Suprapubic skin (tissue), 4 donors: ENCODE results near the gene NFE2L2. TPM values are rescaled to one million over a fixed set of nuclear protein-coding genes. Genes with fewer than 3 reads are reported as not detected.
"Not testable (repeated sequence)": the region's sequence is repeated elsewhere in the genome, so short reads cannot be mapped to it uniquely, and the experiment has no call there.

ENCODE experiments used
- DNase-seq, 2 donors: peaks; one replicate each; pipeline ENCODE4 v3.0.0-alpha.2; 2019; ENCODE audit warnings: low spot score in 2 of 2
- H3K27ac ChIP-seq: fragments of 200-600 bp; sonication (generic); one replicate; pipeline ENCODE4 v1.5.1; 2019
- H3K27me3 ChIP-seq: fragments of 200-600 bp; sonication (generic); one replicate; pipeline ENCODE4 v1.5.1; 2019
- H3K36me3 ChIP-seq: fragments of 200-600 bp; sonication (generic); one replicate; pipeline ENCODE4 v1.5.1; 2019
- H3K4me1 ChIP-seq: fragments of 200-600 bp; sonication (generic); one replicate; pipeline ENCODE4 v1.5.1; 2019
- H3K4me3 ChIP-seq: fragments of 200-600 bp; sonication (generic); one replicate; pipeline ENCODE4 v1.5.1; 2019; ENCODE audit warnings: mild to moderate bottlenecking
- H3K9me3 ChIP-seq: fragments of 200-600 bp; sonication (generic); one replicate; pipeline ENCODE4 v1.5.1; 2019
- EP300 ChIP-seq: sonication (generic); formaldehyde crosslinking; IDR thresholded peaks from one replicate; pipeline ENCODE4 v1.6.1; 2017; ENCODE audit warnings: antibody characterized with exemption
- POLR2A ChIP-seq, 2 donors: fragments of 450-650 bp; IDR thresholded peaks; one replicate each; pipeline ENCODE4 v1.6.1; 2017; ENCODE audit warnings: antibody characterized with exemption in 2 of 2, mild to moderate bottlenecking in 2 of 2, moderate library complexity in 2 of 2
- POLR2AphosphoS5 ChIP-seq, 3 donors: sonication (generic); formaldehyde crosslinking; IDR thresholded peaks; one replicate each; pipeline ENCODE4 v1.6.1; 2017; ENCODE audit warnings: antibody characterized with exemption in 3 of 3
- WGBS: methylation state at CpG from one replicate; pipeline ENCODE4 v1.1.5; 2018; 5-methylcytosine and 5-hydroxymethylcytosine counted together
- total RNA-seq, 4 donors: library from RNA; depleted of rRNA; stranded (reverse); fragments of >200 nt; gene quantifications; one replicate each; pipeline ENCODE4 v1.1.0, GENCODE V29; 2016
- TF ChIP-seq, protein P1 (sequence below), 2 donors: fragments of 200-600 bp in 1 of 2; fragments of 450-650 bp in 1 of 2; sonication (generic) in 1 of 2; IDR thresholded peaks; one replicate each; pipeline ENCODE4 v1.5.1; 2016 to 2019; ENCODE audit warnings: antibody characterized with exemption in 2 of 2, mild to moderate bottlenecking in 1 of 2, moderate library complexity in 1 of 2

Gene NFE2L2
- total RNA-seq, 4 donors from 2014 or later: 130 to 180 (median 160) TPM

DNA sequence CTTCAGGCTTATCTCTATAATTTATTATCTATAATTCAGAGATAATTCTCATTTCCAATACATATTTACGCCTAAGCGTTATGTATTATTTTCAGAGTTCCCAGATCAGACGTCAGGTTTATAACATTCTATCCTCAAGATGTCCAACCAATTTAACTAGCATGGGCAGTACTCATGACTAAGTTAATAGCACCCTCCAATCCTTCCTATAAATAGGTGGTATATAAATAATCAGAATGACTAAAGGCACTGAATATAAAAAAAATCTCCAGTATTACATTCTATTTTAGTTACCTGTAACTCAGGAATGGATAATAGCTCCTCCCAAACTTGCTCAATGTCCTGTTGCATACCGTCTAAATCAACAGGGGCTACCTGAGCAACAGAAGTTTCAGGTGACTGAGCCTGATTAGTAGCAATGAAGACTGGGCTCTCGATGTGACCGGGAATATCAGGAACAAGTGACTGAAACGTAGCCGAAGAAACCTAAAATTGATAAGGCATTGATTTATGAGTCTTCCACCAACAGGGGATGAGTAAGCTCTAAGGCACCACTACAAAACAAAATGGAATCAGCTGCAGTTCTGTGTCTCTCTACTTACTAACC lies 32.3 kb downstream of the NFE2L2 start:
- H3K4me1 ChIP-seq: peaks cover 58% of the 10 kb centered on the region
- peaks cover 44% of the 10 kb centered on the region for H3K36me3 ChIP-seq
- WGBS: 85% methylated on average over 8 of the region's 8 CpGs
- no peaks in the 10 kb centered on the region for H3K27me3 ChIP-seq
- no peaks in the 10 kb centered on the region for H3K9me3 ChIP-seq
- H3K27ac ChIP-seq: no peak overlapping the region
- TF ChIP-seq, protein P1, sequence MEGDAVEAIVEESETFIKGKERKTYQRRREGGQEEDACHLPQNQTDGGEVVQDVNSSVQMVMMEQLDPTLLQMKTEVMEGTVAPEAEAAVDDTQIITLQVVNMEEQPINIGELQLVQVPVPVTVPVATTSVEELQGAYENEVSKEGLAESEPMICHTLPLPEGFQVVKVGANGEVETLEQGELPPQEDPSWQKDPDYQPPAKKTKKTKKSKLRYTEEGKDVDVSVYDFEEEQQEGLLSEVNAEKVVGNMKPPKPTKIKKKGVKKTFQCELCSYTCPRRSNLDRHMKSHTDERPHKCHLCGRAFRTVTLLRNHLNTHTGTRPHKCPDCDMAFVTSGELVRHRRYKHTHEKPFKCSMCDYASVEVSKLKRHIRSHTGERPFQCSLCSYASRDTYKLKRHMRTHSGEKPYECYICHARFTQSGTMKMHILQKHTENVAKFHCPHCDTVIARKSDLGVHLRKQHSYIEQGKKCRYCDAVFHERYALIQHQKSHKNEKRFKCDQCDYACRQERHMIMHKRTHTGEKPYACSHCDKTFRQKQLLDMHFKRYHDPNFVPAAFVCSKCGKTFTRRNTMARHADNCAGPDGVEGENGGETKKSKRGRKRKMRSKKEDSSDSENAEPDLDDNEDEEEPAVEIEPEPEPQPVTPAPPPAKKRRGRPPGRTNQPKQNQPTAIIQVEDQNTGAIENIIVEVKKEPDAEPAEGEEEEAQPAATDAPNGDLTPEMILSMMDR (IDR thresholded peaks at IDR 0.05): no peak
- no peak for TF ChIP-seq POLR2A (IDR thresholded peaks at IDR 0.05)
- no peak for TF ChIP-seq POLR2AphosphoS5 (IDR thresholded peaks at IDR 0.05)
- no peak for TF ChIP-seq EP300
- no peak overlapping the region for H3K4me3 ChIP-seq
- no peak for DNase-seq

DNA sequence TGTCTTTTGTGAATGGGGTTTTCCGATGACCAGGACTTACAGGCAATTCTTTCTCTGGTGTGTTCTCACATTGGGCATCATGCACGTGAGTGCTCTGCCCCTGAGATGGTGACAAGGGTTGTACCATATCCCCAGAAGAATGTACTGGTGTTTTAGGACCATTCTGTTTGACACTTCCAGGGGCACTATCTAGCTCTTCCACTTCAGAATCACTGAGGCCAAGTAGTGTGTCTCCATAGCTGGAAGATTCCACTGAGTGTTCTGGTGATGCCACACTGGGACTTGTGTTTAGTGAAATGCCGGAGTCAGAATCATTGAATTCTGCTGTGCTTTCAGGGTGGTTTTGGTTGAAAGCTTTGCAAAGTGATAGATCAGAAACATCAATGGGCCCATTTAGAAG lies 33.3 kb downstream of the NFE2L2 start:
- DNase-seq: no peak
- no peak overlapping the region for H3K4me3 ChIP-seq
- H3K36me3 ChIP-seq: peaks cover 44% of the 10 kb centered on the region
- 93% methylated on average over 3 of the region's 3 CpGs for WGBS
- H3K4me1 ChIP-seq: peaks cover 52% of the 10 kb centered on the region
- no peak overlapping the region for H3K27ac ChIP-seq
- no peaks in the 10 kb centered on the region for H3K9me3 ChIP-seq
- no peak for TF ChIP-seq POLR2AphosphoS5 (IDR thresholded peaks at IDR 0.05)
- TF ChIP-seq POLR2A (IDR thresholded peaks at IDR 0.05): no peak
- no peak for TF ChIP-seq EP300
- TF ChIP-seq, protein P1 (IDR thresholded peaks at IDR 0.05): no peak
- H3K27me3 ChIP-seq: no peaks in the 10 kb centered on the region

DNA sequence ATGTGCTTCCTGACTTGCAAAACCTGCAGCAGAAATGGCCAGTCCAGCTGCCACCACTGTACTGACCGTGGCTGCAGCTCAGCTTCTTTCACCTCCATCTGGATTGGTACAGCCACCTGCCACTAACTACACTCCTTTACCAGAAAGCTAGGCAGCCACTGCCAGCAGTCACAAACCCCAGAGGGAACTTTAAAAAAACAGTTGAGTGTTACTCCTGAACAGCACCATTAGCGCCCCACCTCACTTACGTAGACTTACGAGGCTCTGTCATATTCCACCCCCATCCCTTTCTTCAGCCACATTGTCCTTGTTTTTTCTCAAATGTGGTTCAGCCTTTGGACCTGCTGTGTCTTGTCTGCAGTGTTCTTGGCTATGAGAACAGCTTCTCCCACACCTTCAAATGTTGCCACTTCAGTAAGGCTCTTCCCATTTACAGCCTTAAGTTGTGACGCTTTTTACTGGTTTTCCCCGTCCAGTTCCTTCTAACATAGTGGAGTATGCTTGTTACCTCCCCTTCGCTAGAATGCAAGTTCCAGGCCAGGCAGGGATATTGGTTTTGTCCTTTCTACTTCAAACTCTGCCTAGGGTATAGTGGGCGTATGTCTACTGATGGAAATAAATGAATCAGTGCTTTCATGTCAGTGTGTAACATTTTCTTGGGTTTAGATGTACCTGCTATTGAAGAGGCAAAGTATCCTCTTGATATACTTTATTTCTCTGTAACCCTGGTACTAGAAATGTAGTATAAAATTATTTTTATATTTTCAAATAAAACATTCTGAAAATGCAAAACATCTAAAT lies 34.9 kb downstream of the NFE2L2 start:
- H3K4me1 ChIP-seq: peaks cover 39% of the 10 kb centered on the region
- H3K9me3 ChIP-seq: no peaks in the 10 kb centered on the region
- 63% methylated on average over 8 of the region's 8 CpGs for WGBS
- no peak for DNase-seq
- no peaks in the 10 kb centered on the region for H3K27me3 ChIP-seq
- H3K4me3 ChIP-seq: no peak overlapping the region
- H3K27ac ChIP-seq: peak overlapping the region; percentile 25
- TF ChIP-seq POLR2AphosphoS5 (IDR thresholded peaks at IDR 0.05): peak in 2 of 3 donors; percentile 15 to 52
- TF ChIP-seq EP300: no peak
- no peak for TF ChIP-seq POLR2A (IDR thresholded peaks at IDR 0.05)
- peaks cover 37% of the 10 kb centered on the region for H3K36me3 ChIP-seq

DNA sequence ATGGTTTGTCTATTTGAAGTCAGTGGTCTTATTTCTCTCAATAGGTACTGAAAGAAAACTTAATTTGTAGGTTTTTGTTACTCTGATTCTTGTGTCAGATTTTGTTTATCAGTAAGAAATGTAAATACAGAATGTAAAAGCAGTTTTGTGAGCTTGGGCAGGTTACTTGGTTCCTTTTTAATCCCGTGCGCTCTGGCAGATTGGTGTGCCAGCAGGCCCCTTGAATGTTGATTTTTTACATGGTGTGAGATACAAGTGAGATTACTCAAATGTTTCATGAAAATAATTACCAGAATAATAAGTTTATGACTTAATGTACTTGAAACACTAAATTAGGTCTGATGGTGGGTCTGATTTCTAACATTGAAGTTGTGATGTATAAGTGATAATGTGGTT lies 38.6 kb downstream of the NFE2L2 start:
- no peaks in the 10 kb centered on the region for H3K9me3 ChIP-seq
- peaks cover 30% of the 10 kb centered on the region for H3K36me3 ChIP-seq
- peaks cover 29% of the 10 kb centered on the region for H3K4me1 ChIP-seq
- 88% methylated on average over 2 of the region's 2 CpGs for WGBS
- no peaks in the 10 kb centered on the region for H3K27me3 ChIP-seq
- no peak overlapping the region for H3K27ac ChIP-seq
- no peak overlapping the region for H3K4me3 ChIP-seq
- no peak for DNase-seq
- TF ChIP-seq POLR2AphosphoS5 (IDR thresholded peaks at IDR 0.05): no peak
- no peak for TF ChIP-seq POLR2A (IDR thresholded peaks at IDR 0.05)
- TF ChIP-seq, protein P1 (IDR thresholded peaks at IDR 0.05): no peak
- TF ChIP-seq EP300: no peak

DNA sequence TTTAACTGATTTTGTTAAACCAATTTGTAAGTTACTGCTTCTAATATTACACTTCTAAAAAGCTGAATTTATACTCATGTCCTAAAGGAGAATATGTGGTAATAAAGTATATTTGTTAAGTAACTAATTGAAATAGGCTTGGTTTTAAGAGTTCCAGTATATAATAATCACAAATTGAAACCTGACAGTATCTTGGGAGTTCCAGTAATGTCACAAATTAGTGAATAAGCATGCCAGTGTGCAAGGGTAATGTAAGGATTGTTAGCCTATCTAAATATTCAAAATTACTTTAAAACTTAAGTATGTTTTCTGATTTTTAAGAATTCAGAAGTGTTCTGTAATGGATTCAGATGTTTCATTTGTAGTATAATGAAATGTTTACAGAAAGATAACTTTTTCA lies 41.1 kb downstream of the NFE2L2 start:
- H3K36me3 ChIP-seq: peaks cover 44% of the 10 kb centered on the region
- not testable (repeated sequence) for DNase-seq

DNA sequence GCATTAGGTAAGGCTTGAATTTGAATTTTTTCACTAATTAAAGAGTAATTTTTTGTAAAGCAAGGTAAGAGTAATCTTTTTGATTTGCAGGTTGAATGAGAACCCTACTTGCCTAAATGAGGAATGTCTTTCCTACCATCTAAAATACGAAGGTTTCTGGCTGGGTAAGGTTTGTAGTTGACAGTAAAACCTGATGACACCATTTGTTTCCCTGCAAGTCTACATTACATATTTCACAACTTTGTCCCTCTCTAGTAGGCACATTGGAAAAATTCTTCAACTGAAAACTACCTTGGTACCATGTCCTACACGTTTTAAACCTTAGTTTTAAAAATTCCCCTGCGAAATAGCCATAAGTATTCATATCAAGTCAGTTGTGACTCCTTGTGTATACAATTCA lies 42.6 kb downstream of the NFE2L2 start:
- WGBS: 88% methylated on average over 3 of the region's 3 CpGs
- H3K27ac ChIP-seq: no peak overlapping the region
- DNase-seq: no peak
- no peak overlapping the region for H3K4me3 ChIP-seq
- H3K4me1 ChIP-seq: peaks cover 23% of the 10 kb centered on the region
- H3K9me3 ChIP-seq: no peaks in the 10 kb centered on the region
- no peak for TF ChIP-seq EP300
- TF ChIP-seq, protein P1 (IDR thresholded peaks at IDR 0.05): no peak
- TF ChIP-seq POLR2AphosphoS5 (IDR thresholded peaks at IDR 0.05): no peak
- TF ChIP-seq POLR2A (IDR thresholded peaks at IDR 0.05): no peak
- peaks cover 59% of the 10 kb centered on the region for H3K36me3 ChIP-seq
- H3K27me3 ChIP-seq: no peaks in the 10 kb centered on the region

More for the DNA sequence above, 41.1 kb downstream of the NFE2L2 start:
- not testable (repeated sequence) for H3K9me3 ChIP-seq, H3K4me3 ChIP-seq, H3K27ac ChIP-seq, H3K27me3 ChIP-seq
- peaks cover 22% of the 10 kb centered on the region for H3K4me1 ChIP-seq
